Lung (tissue), 16 donors: ENCODE data around the gene ETV5. TPM values are rescaled to one million over a fixed set of nuclear protein-coding genes. Genes with fewer than 3 reads are reported as not detected.
A peak's percentile ranks its signal among the peaks of the same experiment; 100 is the strongest.

Experiments
- ATAC-seq: fragments of 200-7000 bp; cut with Tn5 transposase; one replicate; pipeline ENCODE4 v1.9.1; 2020; ENCODE audit warnings: moderate number of reproducible peaks; ENCODE audit not compliant: insufficient read depth, low FRiP score
- DNase-seq, 3 donors: peaks; one replicate each; pipeline ENCODE4 v3.0.0-alpha.2; 2013 to 2017
- H3K27ac ChIP-seq, 2 donors: one replicate each; pipeline ENCODE4 v1.5.1; 2013; ENCODE audit warnings: mild to moderate bottlenecking in 2 of 2, moderate library complexity in 2 of 2, control low read depth in 1 of 2, inconsistent platforms in 1 of 2, low read depth in 1 of 2, low read length in 1 of 2
- H3K27me3 ChIP-seq, 3 donors: one replicate each; pipeline ENCODE4 v1.5.1; 2013; ENCODE audit warnings: low read length in 2 of 3; ENCODE audit not compliant: control insufficient read depth in 3 of 3, insufficient read depth in 3 of 3
- H3K36me3 ChIP-seq, 4 donors: one replicate each; pipeline ENCODE4 v1.5.1; 2013; ENCODE audit warnings: low read length in 4 of 4, mild to moderate bottlenecking in 1 of 4, moderate library complexity in 1 of 4; ENCODE audit not compliant: control insufficient read depth in 4 of 4, insufficient read depth in 4 of 4
- H3K4me1 ChIP-seq, 5 donors: one replicate each; pipeline ENCODE4 v1.5.1; 2013; ENCODE audit warnings: low read length in 5 of 5, mild to moderate bottlenecking in 2 of 5, moderate library complexity in 1 of 5; ENCODE audit not compliant: control insufficient read depth in 5 of 5, insufficient read depth in 5 of 5
- H3K4me3 ChIP-seq: one replicate; pipeline ENCODE4 v1.5.1; 2013; ENCODE audit warnings: mild to moderate bottlenecking, control low read depth, moderate library complexity
- H3K9ac ChIP-seq, 2 donors: one replicate each; pipeline ENCODE4 v1.5.1; 2013; ENCODE audit warnings: low read length in 2 of 2, control low read depth in 1 of 2; ENCODE audit not compliant: insufficient read depth in 1 of 2
- H3K9me3 ChIP-seq, 4 donors: one replicate each; pipeline ENCODE4 v1.5.1; 2013; ENCODE audit warnings: low read length in 3 of 4, mild to moderate bottlenecking in 1 of 4, moderate library complexity in 1 of 4; ENCODE audit not compliant: control insufficient read depth in 4 of 4, insufficient read depth in 3 of 4
- WGBS, 2 donors: extraction: QIAGEN DNeasy Blood & Tissue Kit; methylation state at CpG; one replicate each; pipeline ENCODE4 v1.1.7; 2013; 5-methylcytosine and 5-hydroxymethylcytosine counted together
- long read RNA-seq, 5 donors: transcript quantifications; one replicate each; lab custom pipeline, GENCODE V29; 2026
- polyA plus RNA-seq, 2 donors: library from polyadenylated mRNA; stranded (reverse); fragments of 200-250 nt; gene quantifications; one replicate each; pipeline ENCODE4 v1.2.1, GENCODE V29; 2013
- total RNA-seq, 2 donors: library from RNA; depleted of rRNA in 1 of 2; stranded (reverse); fragments of >200 nt in 1 of 2; gene quantifications; one replicate each; pipeline ENCODE4 v1.2.1, GENCODE V29; 2014 to 2021
- TF ChIP-seq, protein P1 (sequence below): IDR thresholded peaks from 2 replicates; pipeline ENCODE4 v1.5.1; 2012; ENCODE audit warnings: mild to moderate bottlenecking; ENCODE audit errors: control extremely low read depth, extremely low read depth
- donor health status: control.
- donor health status: control.
- donor health status: Bipolar disorder and iron deficiency.
- donor health status: healthy.
- donor health status: DM: yes; HTN: yes; CAD: no.

Gene ETV5
- total RNA-seq = 10 to 100 TPM; 32.5 to 53.9 TPM
- 10 to 100 TPM; 12.5 to 13.5 TPM for polyA plus RNA-seq
- long read RNA-seq, donor 1, full-length matches to known transcripts = 39 of 104 reads
- long read RNA-seq, donor 1, partial matches to known transcripts = 65 of 104 reads
- long read RNA-seq, donor 1, other reads (novel, unspliced or antisense) = 0 of 104 reads
- long read RNA-seq, donor 2, full-length matches to known transcripts = 22 of 35 reads
- long read RNA-seq, donor 2, partial matches to known transcripts = 13 of 35 reads
- long read RNA-seq, donor 2, other reads (novel, unspliced or antisense) = 0 of 35 reads
- long read RNA-seq, donor 3, full-length matches to known transcripts = 23 of 41 reads
- long read RNA-seq, donor 3, partial matches to known transcripts = 18 of 41 reads
- long read RNA-seq, donor 3, other reads (novel, unspliced or antisense) = 0 of 41 reads
- long read RNA-seq, donor 4, full-length matches to known transcripts = 16 of 28 reads
- long read RNA-seq, donor 4, partial matches to known transcripts = 12 of 28 reads
- long read RNA-seq, donor 4, other reads (novel, unspliced or antisense) = 0 of 28 reads
- long read RNA-seq, donor 5, full-length matches to known transcripts = 68 of 170 reads
- long read RNA-seq, donor 5, partial matches to known transcripts = 102 of 170 reads
- long read RNA-seq, donor 5, other reads (novel, unspliced or antisense) = 0 of 170 reads

DNA sequence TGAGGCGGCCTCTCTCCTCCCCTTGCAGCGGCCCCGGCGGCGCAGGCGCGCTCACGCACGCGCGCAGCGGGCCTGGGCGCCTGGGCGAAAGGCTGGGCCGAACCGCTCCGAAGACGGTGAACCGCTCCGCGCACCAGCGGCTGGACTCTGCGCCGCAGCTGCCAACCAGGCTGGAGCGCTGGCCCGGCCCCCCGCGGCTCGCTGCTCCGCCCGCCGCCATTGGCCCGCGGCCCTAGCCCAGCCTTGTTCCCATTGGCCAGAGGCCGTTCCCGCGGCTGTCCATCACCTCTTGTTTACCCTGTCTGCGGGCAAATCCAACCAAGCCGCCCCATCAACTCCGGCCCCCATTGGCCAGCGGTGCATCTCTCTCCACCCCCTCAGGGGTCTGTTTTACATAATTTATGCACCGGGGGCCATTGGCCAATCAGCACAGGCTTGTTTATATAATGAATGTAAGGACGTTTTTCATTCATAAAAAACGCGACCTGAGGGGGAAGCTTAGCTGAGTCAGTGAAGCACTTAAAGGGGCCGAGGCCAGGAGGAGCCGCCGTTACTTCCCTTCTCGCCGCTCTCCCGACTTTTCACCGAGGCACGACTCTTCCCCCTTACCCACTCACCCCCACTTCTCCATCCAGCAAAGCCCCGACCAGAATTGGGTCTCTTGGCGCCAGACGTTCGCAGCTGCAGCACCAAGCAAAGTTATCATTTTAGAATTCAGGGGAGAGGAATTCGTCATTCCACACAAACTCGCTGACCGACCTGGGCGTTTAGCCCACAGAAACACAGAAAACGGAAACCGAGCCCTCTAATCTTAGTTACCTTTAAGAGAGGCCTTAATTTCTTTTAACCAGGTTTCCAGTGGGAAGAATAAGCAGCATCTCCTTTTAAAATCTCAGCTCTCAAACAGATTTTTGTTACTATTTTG is at the start of gene ETV5:
ETV5 (minus strand) TSS at position 149 of the 925 bp plus-strand sequence. CDS start 3,221 bp downstream, outside the sequence.
- peak within 1 kb of the TSS; percentile 88 to 96 for H3K27ac ChIP-seq
- DNase-seq (peak; percentile 100), ATAC-seq (peak; percentile 95)
- H3K4me1 ChIP-seq = peaks cover 0 to 40% (median 9%) of the 10 kb centered on the region in 5 donors
- peaks cover 0 to 2% (median 0%) of the 10 kb centered on the region in 4 donors for H3K36me3 ChIP-seq
- TF ChIP-seq, protein P1, sequence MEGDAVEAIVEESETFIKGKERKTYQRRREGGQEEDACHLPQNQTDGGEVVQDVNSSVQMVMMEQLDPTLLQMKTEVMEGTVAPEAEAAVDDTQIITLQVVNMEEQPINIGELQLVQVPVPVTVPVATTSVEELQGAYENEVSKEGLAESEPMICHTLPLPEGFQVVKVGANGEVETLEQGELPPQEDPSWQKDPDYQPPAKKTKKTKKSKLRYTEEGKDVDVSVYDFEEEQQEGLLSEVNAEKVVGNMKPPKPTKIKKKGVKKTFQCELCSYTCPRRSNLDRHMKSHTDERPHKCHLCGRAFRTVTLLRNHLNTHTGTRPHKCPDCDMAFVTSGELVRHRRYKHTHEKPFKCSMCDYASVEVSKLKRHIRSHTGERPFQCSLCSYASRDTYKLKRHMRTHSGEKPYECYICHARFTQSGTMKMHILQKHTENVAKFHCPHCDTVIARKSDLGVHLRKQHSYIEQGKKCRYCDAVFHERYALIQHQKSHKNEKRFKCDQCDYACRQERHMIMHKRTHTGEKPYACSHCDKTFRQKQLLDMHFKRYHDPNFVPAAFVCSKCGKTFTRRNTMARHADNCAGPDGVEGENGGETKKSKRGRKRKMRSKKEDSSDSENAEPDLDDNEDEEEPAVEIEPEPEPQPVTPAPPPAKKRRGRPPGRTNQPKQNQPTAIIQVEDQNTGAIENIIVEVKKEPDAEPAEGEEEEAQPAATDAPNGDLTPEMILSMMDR = no peak
- 0% methylated on average over 47 to 63 of the region's 63 CpGs for WGBS, 2 donors
- peak within 1 kb of the TSS; percentile 85 for H3K4me3 ChIP-seq
- peak within 1 kb of the TSS; percentile 74 to 94 for H3K9ac ChIP-seq
- no peaks in the 10 kb centered on the region for H3K9me3 ChIP-seq
- H3K27me3 ChIP-seq = no peaks in the 10 kb centered on the region

- TF ChIP-seq, protein P1 = no peak
- ATAC-seq = no peak
- H3K4me1 ChIP-seq = peaks cover 0 to 3% (median 0%) of the 10 kb centered on the region in 5 donors
- no peaks in the 10 kb centered on the region for H3K9me3 ChIP-seq
- H3K27ac ChIP-seq = no peak overlapping the region
- H3K9ac ChIP-seq = no peak overlapping the region
- 92 to 95% methylated on average over 2 of the region's 2 CpGs for WGBS, 2 donors
- H3K4me3 ChIP-seq = no peak overlapping the region
- H3K36me3 ChIP-seq = no peaks in the 10 kb centered on the region
- H3K27me3 ChIP-seq = no peaks in the 10 kb centered on the region
- DNase-seq = no peak
Observed at GRCh38 chr3:186154641-186155040, 45.8 kb upstream of the ETV5 start.

GRCh38 chr3:186152889-186153292 is 44.0 kb upstream of the ETV5 start:
- no peaks in the 10 kb centered on the region for H3K27me3 ChIP-seq
- no peaks in the 10 kb centered on the region for H3K36me3 ChIP-seq
- H3K27ac ChIP-seq = no peak overlapping the region
- TF ChIP-seq, protein P1 = no peak
- peaks cover 0 to 3% (median 0%) of the 10 kb centered on the region in 5 donors for H3K4me1 ChIP-seq
- H3K9me3 ChIP-seq = no peaks in the 10 kb centered on the region
- H3K4me3 ChIP-seq = no peak overlapping the region
- no peak overlapping the region for H3K9ac ChIP-seq
- ATAC-seq = no peak
- WGBS, 2 donors = 20 to 59% methylated on average over 9 of the region's 9 CpGs
- no peak for DNase-seq
